Measurements from ENCODE around the gene SDC1. TPM values are rescaled to one million over a fixed set of nuclear protein-coding genes. Genes with fewer than 3 reads are reported as not detected.

SDC1 gene
- total RNA-seq, 2 experiments from 2014 or later, result 0.10 TPM; not detected in 1

DNA sequence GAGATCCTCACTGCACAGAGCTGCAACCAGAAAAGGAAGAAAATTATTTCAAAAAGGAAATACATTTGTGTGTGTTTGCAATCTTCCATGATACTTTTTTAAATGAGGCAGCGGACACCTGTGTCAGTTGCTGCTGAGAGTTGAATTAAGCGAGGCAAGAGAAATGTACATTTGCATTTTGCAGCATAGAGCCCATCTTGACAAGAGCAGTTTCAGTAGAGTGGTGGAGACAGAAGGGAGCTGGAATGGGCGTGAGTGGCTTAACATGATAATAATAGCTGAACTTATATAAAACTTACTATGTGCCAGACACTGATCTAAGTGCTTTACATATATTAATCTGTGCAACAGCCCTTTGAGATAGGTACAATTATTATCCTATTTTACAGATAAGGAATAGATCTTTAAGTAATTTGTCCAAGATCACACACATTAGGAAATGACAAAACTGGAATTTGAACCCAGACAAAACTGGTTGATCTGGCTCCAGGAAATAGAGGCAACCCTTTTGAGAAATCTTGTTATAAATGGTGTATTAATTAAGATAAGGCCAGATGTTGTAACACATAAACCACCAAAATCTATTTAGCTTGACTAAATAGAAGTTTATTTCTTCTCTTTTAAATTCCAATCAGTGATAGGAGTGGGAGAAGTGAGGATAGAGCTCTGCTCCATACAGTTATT, 68.7 kb downstream of the SDC1 start:
- POLR2A ChIA-PET, result interaction anchor here (0.5 kb wide), 1 partner anchor 741 kb away, joined by 3 read pairs; no protein-coding TSS in a partner anchor
- Histone ChIP-seq H4K20me1 (ENCODE audit: insufficient read depth, low read length) (no peaks in the 10 kb centered on the region), H3K27ac (ENCODE audit: low read depth, low read length, poor library complexity, severe bottlenecking) (no peak overlapping the region), H3K4me1 (ENCODE audit: insufficient read depth, low read length, poor library complexity, severe bottlenecking) (no peaks in the 10 kb centered on the region), H3K9me3 (ENCODE audit: low read length) (no peaks in the 10 kb centered on the region), H3K4me2 (ENCODE audit: low read length) (no peak overlapping the region), H3K9me2 (ENCODE audit: insufficient read depth, low read length) (no peaks in the 10 kb centered on the region), H3K36me3 (ENCODE audit: insufficient read depth, low read length) (no peaks in the 10 kb centered on the region), H3K79me2 (ENCODE audit: insufficient read depth, low read depth, low read length) (no peaks in the 10 kb centered on the region), H2AFZ (ENCODE audit: low read length) (no peak overlapping the region), H3K4me3 (ENCODE audit: low read depth, low read length, poor library complexity, severe bottlenecking) (no peak overlapping the region)
- DNase-seq (ENCODE audit: low spot score), result no peak
- no TSS peak for BruUV-seq (replicated peaks)
- CTCF ChIA-PET (ENCODE audit: unreplicated experiment), result no interaction called here
- TF ChIP-seq EZH2phosphoT487 (IDR thresholded peaks at IDR 0.05; ENCODE audit: borderline replicate concordance, low read depth, low read length) (no peak), CTCF (conservative IDR thresholded peaks at IDR 0.05; ENCODE audit: low read length) (no peak)
- intact Hi-C loops (cut with micrococcal nuclease; ENCODE audit: unreplicated experiment), result no loop called here

DNA sequence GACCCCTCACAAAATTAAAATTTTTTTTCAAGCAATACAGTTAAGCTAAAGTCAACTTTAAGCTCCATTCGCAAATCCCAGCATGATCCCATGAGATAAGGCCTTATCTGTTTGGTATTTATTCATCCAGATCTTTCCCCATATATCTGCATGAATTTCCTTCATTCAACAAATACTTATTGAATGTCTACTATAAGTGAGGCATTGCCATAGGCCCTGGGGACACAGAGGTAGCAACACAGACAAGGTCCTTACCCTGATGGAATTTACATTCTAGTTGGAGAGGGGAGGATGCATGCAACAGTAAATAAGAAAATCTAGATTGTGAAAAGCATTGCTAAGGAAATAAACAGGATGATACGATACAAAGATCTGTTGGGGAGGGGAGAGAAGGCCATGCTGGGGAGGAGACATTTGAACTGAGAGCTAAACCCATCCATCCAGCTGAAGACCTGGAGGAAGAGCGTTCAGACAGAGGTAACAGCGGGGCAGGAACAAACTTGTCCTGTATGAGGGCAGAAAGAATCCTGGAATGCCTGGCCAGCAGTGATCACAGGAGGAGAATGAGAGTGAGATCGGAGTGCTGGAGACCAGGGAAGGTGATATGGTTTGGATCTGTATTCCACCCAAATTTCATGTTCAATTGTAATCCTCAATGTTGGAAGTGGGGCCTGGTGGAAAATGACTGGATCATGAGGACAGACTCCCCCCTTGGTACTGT, 71.6 kb downstream of the SDC1 start:
- Histone ChIP-seq H2AFZ (ENCODE audit: low read length) (no peak overlapping the region), H3K4me3 (ENCODE audit: low read depth, low read length, poor library complexity, severe bottlenecking) (no peak overlapping the region), H4K20me1 (ENCODE audit: insufficient read depth, low read length) (no peaks in the 10 kb centered on the region), H3K79me2 (ENCODE audit: insufficient read depth, low read depth, low read length) (no peaks in the 10 kb centered on the region), H3K4me1 (ENCODE audit: insufficient read depth, low read length, poor library complexity, severe bottlenecking) (no peaks in the 10 kb centered on the region), H3K4me2 (ENCODE audit: low read length) (no peak overlapping the region), H3K9me3 (ENCODE audit: low read length) (no peaks in the 10 kb centered on the region), H3K27ac (ENCODE audit: low read depth, low read length, poor library complexity, severe bottlenecking) (no peak overlapping the region), H3K9me2 (ENCODE audit: insufficient read depth, low read length) (no peaks in the 10 kb centered on the region), H3K36me3 (ENCODE audit: insufficient read depth, low read length) (no peaks in the 10 kb centered on the region)
- ChIA-PET CTCF (ENCODE audit: unreplicated experiment) (no interaction called here), POLR2A (interaction anchor here (0.6 kb wide), 2 partner anchors 33 to 654 kb away, joined by 3 read pairs; no protein-coding TSS in a partner anchor)
- DNase-seq (ENCODE audit: low spot score), result no peak
- intact Hi-C loops (cut with micrococcal nuclease; ENCODE audit: unreplicated experiment), result no loop called here
- no peak for TF ChIP-seq EZH2phosphoT487 (IDR thresholded peaks at IDR 0.05; ENCODE audit: borderline replicate concordance, low read depth, low read length)
- TF ChIP-seq CTCF (conservative IDR thresholded peaks at IDR 0.05; ENCODE audit: low read length), result no peak
- no TSS peak for BruUV-seq (replicated peaks)
